Stromal cell of bone marrow (primary cell): Measurements from ENCODE around the gene C1orf87.

Source experiments
- DNase-seq: peaks from one replicate; pipeline ENCODE4 v3.0.0-alpha.2; 2012; ENCODE audit warnings: low read depth

The C1orf87 gene, protein sequence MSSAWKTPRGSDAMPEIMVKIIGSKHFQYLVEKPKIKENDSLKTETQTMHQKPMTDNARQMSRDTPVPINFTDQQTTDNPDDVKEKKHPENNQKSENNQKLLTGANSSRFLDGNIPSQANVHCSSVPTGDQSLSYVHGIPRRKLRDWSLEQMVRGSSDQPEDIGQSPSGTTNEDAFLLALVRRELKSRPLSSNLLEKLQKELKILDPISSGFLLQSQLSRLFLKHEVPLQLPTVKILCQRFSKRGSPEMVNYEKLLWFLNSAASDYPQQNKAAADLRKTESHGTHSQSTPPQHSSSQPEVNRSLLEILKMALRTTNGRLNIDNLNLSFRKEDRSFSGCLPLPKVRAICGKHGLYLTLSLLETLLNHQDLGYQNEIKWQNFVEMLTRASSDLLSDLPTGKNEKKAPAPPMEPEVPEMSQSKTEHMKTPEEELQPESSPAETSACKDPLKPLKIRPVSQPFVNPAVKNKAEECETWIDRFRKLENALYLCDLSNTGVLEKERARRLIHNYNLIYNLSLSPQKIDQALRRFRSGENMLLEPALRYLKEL

DNA sequence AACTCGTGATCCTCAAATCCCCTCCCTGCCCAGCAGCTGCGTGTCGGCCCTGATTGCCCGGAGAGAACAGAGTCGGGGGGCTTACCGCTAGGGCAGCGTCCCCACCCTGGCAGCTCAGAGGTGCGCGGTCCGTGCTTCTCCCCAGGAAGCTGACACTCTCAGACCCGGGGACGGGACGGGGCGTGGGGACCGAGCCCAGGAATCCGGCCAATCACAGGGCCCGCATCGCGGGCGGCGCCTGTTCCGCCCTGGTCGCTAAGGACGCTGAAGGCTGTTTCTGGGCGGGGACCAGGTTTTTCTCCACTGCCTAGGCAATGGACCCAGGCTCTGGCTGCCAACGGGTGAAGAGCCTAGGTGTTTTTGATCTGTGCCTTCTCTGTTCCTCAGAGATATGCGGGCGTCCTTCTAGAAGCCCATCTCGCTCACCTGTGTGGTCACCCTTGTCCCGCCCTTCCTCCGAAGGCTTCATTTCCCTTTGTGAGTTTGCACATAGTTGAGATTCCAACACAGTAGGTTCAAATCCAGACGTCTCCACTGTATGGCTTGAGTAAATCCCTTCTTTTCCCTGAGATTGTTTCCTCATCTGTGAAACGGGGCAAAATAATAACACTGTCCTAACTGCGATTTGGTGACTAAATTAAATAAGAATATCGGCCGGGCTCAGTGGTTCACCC is at the start of gene C1orf87:
TSS of gene C1orf87 (minus strand) at position 166 of the 674 bp plus-strand sequence. CDS start 1,127 bp downstream, outside the sequence.
- DNase-seq = no peak

GRCh38 chr1:60118085-60118484 is 44.5 kb upstream of the C1orf87 start:
- DNase-seq = peak; percentile 31

- DNase-seq = no peak
Observed at GRCh38 chr1:60114745-60115318, 41.3 kb upstream of the C1orf87 start.

GRCh38 chr1:60113596-60113995 is 40.0 kb upstream of the C1orf87 start:
- DNase-seq = no peak

GRCh38 chr1:60113028-60113427 is 39.5 kb upstream of the C1orf87 start:
- no peak for DNase-seq

- no peak for DNase-seq
Observed at GRCh38 chr1:60111716-60112115, 38.1 kb upstream of the C1orf87 start.

DNA sequence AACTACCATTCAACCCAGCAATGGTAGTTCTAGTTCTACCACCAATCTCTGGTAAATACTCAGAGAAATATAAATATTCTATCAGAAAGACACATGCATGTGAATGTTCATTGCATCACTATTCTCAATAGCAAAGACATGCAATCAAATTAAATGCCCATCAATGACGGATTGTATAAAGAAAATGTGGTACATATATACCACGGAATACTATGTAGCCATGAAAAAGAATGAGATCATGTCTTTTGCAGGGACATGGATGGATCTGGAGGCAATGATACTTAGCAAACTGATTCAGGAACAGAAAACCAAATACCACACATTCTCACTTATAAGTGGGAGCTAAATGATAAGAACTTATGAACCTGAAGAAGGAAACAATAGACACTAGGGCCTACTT is 37.5 kb upstream of the C1orf87 start:
- DNase-seq = no peak

GRCh38 chr1:60108196-60108595 is 34.6 kb upstream of the C1orf87 start:
- DNase-seq = no peak

DNA sequence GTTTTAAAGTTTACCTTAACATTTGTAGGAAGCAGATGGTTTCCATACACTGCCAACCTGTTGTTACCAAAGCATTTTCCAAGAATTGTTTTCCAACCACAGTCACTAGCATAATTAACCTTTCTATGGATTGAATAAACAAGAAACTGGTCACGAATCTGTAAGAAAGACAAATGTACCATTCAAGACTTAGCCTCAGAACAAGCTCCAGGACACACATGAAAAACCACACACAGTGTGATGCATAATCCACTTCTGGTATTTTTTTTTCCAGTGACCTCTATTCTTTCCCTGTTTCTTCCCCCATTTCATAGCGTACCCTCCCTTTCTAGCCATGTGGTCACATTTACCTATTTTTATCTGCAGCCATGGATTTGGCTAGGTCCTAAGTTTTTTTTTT is 29.6 kb upstream of the C1orf87 start:
- DNase-seq = no peak

GRCh38 chr1:60102267-60103061 is 28.9 kb upstream of the C1orf87 start:
- DNase-seq = no peak

DNA sequence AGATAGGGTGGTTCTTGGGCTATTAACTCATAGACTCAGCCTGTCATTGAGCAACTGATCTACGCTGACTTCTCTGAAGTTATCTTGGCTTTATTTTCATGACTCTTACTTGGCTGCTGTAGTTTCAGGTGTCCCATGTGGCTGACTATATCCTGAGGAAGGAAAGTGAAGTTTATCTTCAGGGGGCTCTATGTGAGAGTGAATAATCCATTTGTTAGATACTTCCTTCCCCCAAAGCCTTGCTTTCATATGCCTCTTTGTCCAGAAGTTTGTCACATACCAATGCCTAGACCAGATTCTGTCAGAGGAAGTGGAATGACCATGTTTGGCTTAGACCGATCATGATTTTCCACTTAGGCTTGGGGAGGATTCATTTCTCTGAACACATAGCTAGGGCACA is 27.9 kb upstream of the C1orf87 start:
- no peak for DNase-seq

DNA sequence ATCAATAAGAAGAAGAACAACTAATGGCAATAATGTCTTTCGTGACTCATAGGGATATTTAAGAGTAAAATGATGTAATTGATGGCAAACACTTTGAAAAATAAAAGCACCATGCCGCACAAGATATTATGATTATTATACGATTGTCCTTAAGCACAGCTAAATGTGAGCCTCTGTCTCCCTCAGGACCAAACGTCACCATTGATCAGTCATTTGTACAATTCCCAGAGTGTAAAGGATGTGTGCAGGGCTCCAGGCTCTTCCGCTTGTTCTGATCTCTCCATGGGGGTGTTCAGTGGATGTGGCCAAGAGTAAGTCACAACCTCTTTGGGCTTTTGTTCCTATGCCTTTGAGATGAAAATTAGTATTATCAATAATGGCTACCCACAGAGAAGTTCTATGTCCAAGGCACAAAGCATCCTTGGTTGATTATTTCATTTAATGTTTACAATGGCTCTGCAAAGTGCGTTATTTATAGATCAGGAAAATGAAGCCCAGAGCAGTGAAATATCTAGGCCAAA is 17.7 kb upstream of the C1orf87 start:
- no peak for DNase-seq

GRCh38 chr1:60090655-60091054 is 17.1 kb upstream of the C1orf87 start:
- no peak for DNase-seq

- DNase-seq = no peak
Observed at GRCh38 chr1:60088620-60089155, 15.1 kb upstream of the C1orf87 start.

DNA sequence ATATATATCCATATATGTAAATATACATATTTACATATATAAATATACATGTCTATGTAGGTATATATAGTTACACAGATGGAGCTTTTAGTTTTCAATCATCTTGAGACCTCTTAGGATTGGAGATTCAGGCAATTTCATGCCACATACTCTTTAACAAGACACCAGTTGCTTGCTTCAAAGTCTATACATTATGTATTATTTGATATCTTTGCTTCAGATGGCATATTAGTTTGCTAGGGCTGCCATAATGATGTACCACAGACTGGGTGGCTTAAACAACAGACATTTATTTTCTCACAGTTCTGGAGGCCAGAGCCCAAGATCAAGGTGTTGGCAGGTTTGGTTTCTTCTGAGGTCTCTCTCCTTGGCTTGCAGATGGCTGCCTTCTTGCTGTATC is 14.1 kb upstream of the C1orf87 start:
- DNase-seq = no peak

DNA sequence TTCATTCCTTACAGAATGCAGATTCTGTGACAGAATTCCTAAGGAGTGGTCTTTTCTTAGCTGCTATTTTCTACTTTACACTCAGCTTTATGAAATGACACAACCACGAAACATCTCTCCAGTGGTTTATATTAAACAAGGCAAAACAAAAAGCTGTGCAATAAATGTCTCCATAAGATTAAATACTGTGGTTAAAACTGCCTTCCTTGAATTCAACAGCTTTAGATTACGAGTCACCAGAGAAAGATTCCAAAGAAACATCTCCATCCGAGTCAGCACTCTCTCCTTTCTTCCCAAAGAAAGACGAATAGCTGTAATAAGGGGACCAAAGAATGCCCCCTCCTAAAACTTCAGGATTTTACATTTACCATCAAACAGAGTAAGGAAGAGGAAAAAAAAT is 4.6 kb upstream of the C1orf87 start:
- no peak for DNase-seq

GRCh38 chr1:60071296-60071695 is 2.3 kb downstream of the C1orf87 start:
- no peak for DNase-seq

DNA sequence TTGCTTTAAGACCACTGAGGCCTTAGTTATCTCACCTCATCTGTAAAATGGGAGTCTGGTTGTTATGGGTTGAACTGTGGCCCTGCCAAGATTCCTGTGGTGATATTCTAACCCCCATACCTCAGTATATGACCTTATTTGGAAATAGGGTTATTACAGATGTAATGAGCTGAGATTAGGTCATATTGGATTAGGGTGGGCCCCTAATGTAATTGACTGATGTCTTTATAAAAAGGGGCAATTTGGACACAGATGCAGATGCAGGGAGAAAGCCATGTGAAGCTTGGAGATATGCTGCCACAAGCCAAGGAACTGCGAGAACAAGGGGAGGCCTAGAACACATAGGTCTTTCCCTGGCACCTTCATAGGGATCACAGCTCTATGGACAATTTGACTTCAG is 3.9 kb downstream of the C1orf87 start:
- DNase-seq = no peak

- DNase-seq = peak; percentile 73
Observed at GRCh38 chr1:60068393-60069045, 5.1 kb downstream of the C1orf87 start.

DNA sequence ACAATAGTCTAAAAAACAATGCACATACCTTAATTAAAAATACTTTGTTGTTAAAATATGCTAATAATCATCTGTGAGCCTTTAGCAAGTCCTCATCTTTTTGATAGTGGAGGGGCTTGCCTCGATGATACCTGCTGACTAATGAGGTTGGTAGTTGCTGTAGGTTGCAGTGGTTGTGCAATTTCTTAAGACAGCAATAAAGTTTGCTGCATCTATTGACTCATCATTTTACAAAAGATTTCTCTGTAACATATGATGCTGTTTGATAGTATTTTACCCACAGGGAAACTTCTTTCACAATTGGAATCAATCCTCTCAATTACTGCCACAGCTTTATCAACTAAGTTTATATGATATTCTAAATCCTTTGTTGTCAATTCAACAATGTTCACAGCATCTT is 7.6 kb downstream of the C1orf87 start:
- no peak for DNase-seq

- no peak for DNase-seq
Observed at GRCh38 chr1:60065199-60065598, 8.4 kb downstream of the C1orf87 start.
